Hindlimb muscle (tissue), 1 donor: ENCODE measurements around the gene TSPAN17. TPM values are rescaled to one million over a fixed set of nuclear protein-coding genes. Genes with fewer than 3 reads are reported as not detected.

Experiments
- DNase-seq: peaks from one replicate; pipeline ENCODE4 v3.0.0-alpha.2; 2013
- polyA plus RNA-seq: library from polyadenylated mRNA; unstranded; fragments of 120-200 nt; gene quantifications from one replicate; pipeline ENCODE4 v1.2.1, GENCODE V29; 2013; ENCODE audit not compliant: insufficient read length

The TSPAN17 gene
- polyA plus RNA-seq, 1 donor = 26.6 TPM

DNA sequence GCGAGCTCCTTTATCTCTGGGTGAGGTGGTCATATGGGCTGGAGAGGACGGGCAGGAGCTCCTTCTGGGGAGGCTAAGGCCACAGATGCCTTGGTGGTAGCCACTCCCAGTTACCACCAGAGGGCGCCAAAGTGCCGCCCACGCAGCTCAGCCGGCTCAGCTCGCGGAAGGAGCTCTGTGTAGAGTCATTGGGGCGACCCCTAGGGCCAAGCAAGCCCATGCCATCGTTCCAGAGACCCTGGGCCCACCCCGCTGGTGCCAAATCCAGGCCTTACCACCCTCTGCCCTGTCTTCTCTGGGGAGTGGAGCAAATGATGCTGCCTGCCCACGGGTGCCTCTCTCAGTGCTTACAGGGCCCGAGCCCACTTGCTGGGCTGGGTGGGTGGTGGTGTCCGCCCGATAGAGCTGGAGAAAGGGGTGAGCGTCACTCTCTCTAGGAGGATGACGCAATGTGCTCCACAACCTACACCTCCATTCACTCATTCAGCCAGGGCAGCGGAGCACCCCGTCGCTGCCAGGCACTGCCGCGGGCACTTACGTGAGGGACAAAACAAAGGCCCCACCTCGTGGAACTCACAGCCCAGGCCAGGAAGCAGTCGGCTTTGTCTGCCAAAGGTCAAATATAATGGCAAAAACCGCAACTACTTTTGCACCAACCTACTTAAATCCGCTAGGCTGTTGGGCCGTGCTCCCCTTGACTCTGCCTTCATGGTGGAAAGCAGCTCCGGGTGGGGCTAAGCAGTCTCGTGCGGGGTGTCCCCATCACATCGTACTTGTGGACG lies 13.8 kb downstream of the TSPAN17 start:
- DNase-seq = peak; percentile 83

DNA sequence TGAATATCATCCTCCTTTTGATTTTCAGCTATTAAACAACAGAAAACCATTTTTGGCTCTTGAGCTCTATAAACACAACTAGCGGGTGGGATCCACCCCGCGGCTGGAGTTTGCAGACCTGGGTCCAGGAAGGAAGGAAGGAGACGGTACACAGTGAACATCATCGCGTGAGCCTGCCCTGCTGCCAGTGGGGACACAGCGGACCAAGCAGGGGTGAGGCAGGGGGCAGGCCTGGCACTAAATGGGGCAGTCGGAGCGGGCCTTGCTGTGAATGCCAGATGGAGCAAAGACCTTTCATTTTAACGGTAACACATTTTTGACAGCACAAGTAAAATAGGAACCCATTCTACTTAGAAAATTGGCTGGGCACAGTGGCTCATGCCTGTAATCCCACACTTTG lies 14.4 kb downstream of the TSPAN17 start:
- no peak for DNase-seq

DNA sequence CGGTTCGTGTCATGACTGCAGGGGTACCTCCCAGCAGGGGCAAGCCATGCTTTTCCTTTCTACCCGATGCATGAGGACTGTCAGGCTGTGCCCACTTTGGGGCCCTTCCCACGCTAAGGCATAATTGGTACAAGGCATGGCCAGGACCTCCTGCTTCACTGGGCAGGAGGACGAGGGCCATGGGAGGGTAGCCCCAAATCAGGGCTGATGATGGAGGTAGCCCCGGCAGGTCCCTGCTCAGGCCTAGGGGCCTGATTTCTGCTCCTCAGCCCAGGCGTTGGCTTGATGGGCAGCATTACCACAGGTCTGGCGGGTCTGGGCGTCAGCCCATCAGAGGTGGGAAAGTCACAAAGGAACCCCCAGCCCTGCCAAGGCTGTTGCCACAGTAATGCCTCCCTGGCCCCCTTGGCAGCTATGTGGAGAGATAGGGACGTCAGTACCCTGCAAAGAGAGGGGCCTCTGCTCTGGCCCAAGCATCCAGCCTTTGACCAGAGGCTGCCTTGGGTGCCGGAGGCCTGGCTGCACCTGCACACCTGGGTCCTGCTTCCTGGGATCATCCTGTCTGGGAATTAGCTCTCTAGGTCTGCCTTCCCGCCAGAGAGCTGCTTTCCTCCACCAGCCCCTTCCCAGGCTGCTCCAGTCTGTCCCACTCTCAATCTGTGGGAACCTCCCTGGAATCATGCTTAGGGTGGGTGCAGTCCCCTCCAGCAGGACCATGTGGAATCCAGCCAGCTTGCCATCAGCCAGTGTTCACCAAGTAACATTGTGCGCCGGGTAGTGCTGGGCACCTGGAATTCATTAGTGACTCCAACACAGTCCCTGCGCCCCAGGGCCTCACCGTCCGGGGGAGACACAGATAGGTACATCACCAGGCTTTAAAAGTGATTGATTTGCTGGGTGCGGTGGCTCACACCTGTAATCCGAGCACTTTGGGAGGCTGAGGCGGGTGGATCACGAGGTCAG lies 15.4 kb downstream of the TSPAN17 start:
- no peak for DNase-seq

DNA sequence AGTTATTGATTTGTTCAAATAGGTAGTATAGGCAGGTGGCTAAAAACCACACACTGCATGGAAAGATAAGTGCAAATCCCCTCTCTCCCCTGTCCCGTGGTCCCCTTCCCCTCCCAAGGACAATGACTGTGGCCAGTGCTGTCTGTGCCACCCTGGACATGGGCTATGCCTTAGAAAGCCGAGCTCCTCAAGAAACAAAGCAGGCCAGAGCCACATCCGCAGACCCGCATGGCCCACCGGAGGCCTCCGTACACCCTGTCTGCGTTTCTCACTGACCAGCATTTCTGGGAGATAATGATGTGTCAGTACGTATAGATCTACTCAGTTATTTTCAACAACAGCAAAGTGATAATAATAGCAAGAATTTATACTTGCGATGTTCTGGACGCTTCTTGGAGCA lies 16.3 kb downstream of the TSPAN17 start:
- no peak for DNase-seq

DNA sequence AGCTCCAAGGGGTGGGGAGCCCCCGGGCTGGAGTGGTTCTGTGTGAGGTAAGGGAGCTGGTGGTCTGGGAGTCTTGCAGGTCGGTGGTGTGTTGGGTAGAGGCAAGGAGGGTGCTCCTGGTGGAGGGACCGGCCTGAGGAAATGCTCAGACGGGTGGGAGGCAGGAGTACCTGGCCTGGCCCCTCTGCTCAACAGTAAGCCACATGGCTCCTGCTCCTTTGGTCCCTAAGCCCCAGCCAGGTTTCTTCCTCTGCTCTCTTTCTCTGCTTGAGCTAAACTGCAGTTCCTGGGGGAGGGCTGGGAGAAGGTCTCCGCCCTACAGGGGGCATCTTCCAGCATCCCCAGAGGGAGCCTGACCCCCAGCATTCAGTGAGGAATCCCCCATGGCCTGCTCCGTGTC lies 17.2 kb downstream of the TSPAN17 start:
- DNase-seq = no peak

DNA sequence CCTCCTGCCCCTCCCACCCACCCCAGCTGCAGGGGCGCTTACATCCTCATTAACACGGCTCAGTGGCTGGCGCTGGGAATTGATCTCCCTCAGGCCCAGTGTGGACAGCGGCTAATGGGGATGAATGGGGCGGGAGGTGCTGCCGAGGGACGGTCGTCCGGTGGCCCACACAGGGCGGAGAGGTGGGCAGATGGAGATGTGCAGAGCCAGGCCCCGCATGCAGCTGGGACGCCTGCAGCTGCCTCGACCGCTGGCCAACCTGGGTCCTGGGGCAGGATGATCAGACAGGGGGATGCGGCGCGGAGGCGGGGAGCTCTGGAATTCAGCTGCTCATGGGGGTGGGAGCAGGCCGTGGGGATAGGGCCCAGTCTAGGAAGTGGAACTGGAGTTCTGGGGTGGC lies 17.6 kb downstream of the TSPAN17 start:
- DNase-seq = no peak

DNA sequence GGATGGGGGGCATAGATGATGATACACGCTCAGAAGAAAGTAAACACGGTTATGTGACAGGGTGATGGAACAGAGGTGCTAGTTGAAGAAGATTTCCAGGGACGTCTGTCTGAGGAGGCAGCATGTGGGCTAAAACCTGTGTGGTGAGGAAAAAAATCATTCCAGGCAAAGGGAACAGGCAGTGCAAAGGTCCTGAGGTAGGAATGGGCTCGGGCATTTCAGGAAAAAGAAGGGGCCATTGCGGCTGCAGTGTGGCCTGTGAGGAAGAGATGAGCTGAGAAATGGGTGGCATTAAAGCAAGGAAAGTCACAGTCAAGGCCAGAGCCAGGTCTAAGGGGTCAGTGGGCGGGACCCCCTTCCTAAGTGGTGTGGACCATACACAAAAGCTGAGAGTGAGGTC lies 18.2 kb downstream of the TSPAN17 start:
- no peak for DNase-seq

DNA sequence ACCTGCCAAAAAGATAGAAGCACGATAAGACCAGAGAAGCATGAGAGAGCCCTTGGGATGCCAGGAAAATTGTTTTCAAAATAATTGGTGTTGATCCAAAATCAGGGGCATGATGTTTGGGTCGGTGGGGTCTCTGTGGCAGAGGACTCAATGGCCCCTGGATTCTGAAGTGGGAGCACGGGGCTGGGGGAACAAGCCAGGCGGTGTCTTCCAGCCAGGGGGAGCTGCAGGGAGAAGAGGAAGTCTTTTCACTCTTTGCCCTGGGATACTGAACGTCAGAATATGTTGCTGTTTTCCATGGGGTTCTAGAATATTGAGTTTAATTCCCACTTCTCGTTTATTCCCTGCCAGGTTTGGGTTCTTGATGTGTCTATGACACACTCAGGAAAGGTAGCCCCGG lies 20.4 kb downstream of the TSPAN17 start:
- no peak for DNase-seq

DNA sequence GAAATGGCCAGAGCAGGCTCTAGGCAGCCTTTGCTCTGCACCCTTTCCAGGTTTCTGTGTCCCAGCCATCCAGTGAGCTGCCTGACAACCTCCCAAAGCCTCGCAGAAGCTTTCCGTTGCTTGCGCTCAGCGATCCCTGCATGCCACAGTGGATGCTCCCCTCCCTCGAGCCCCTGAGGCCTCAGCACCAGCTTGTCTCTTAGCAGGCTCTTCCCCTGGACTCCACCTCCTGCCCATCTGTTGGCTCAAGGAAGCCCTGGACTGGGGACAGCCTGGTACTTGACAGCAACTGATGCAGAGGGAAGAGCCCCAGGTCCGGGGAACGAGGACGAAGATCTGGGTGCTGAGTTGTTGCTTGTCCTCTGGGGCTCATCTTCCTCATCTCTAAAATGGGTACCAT lies 23.2 kb downstream of the TSPAN17 start:
- no peak for DNase-seq

DNA sequence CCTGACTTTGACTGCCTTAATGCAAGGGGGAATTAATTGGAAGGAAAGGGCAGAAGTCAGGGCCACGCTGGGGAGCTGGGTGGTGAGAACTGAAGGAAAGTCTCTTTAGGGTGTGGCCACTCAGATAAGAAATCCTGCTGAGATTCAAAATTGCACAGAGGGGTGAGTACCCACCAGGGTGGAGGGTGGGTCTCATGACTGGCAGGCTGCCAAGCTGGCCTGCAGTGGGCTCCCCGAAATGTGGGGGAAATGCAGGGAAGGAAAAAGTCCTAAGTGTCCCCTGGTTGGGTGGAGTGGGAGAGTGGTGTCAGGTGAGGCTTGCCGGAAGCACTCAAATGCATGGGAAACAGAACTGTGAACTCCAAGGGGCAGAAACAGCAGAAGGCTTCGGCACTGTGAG lies 24.1 kb downstream of the TSPAN17 start:
- no peak for DNase-seq

DNA sequence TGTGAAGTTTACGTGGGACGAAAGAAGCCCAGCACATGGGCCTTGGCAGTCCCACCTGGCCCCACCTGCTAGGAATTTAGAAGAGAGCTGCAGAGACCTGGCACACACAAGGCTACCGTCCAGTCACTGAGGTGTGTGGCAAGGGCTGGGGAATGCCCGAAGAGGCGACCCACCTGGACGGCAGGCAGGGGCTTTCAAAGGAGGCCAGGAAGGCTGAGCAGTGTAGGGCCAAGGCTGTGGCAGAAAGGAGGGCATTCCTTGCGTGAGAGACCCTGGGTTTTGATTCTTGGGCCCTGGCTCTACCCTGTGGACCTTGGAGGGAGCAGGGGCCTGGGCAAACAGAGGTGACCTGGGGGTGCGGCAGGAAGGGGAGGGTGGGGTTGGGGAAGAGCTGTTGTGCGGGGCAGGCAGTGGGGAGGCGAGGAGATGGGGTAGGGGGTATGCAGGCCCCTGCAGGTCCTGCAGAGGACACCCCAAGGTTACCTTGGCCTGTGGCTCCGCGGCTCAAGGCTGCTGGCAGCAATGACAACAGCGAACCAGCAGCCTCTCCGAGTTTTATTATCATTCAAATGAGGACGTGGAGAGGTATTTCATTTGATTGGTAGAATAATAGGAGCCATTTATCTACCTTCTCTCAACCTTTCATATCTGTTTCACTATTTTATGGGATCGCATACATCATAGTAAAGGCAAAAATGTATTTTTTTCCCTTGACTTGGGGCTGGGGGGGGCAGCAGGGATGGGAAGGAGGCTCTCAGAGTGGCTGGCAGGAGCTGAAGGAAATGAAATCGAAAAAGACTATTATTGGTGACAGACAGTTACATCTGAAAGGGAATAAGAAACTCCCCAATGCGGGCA lies 24.8 kb downstream of the TSPAN17 start:
- no peak for DNase-seq

DNA sequence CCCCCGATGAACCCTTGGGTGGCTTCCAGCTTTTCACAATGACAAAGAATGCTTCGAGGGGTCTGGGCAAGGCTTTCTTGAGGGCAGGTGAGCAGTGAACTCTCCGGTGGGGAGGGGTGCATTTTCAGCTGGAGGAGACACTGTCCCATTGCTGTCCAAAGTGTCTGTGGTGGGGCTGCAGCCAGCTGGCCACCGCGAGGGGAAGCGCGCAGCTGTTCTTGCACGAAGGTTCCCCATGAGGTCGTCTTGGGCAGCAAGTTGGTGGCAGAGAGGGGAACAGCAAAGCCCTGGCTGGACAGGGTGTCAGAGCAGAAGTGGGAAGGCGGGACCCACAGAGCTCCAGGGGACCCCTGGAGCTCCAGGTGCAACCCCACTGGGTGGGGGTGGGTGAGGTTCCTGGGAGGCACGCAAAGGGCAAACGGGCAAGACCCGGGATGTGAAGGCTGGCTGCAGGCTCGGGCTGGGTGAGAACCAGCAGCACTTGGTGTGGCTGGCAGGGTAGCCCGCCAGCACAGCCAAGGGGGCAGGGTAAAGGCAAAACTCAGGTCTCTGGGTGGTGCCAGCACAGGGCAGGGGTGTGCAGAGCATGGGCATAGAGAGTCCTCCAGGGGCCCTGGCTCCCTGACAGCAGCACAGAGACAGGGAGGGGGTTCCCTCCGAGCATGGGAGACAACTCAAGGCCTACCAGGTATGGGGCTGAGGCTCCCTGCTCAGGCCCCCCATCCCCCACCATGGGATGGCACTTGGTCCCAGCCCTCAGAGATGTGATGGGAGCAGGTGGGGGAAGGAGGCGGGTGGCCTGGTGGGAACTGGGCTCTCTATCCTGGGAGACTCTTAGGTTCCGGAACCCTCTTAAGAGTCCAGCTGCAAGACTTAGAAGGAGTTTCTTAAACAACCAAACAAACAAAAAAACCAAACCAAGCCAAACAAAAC lies 26.6 kb downstream of the TSPAN17 start:
- no peak for DNase-seq

DNA sequence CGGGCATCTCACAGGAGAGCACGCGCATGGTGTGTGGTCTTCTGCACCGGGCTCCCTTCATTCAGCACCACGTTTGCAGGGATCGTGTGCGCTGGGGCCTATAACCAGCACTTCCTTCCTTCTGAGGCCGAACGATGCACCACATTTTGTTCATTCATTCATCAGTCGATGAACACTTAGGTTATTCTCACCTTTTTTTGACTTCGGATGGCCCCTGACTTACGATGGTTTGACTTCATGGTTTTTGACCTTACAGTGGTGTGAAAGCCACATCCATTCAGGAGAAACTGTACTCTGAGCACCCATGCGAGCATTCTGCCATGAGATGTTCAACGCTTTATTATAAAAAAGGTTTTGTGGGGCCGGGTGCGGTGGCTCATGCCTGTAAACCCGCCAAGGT lies 27.5 kb downstream of the TSPAN17 start:
- no peak for DNase-seq

DNA sequence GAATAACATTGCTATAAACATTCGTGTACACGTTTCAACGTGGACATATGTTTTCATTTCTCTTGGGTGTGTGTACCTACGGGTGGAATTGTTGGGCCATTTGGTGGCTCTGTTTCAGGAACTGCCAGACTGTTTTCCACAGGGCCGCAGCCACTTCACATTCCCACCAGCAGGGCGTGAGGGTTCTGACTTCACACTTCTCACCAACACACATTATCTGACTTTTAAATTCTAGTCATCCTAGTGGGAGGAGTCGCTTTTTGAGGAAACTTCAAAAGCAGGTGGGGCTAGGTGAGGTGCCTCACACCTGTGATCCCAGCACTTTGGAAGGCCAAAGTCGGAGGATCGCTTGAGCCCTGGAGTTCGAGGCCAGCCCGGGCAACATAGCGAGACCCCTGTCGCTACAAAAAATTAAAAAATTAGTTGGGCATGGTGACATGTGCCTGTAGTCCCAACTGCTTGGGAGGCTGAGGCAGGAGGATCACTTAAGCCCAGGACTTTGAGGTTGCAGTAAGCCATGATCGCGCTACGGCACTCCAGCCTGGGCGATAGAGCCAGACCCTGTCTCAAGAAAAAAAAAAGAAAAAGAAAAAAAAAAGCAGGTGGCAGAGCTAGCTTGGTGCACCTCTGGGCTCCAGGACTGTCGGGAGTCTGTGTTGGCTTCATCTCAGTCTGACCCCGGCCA lies 28.5 kb downstream of the TSPAN17 start:
- no peak for DNase-seq

DNA sequence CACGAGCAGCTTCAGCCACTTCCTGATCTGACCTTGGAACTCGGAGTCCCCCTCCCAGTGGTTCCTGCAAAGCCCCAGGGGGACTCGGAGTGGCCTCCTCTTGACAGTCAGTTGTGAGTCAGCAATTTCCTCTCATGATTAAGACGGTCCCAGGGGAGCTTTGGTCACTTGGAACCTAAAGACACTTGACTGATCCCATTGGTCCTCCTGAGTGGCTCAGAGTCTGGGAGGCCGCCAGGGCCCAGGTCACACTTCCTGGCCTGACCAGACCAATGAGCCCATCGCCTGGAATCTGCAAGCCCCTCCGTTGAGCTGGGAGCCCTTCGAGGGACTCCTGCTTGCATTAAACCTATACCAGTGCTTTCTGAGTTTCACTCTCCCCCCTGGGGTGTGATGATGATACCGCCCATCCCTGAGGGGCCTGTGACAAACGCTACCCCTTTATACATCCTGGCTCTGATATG lies 29.1 kb downstream of the TSPAN17 start:
- DNase-seq = no peak

DNA sequence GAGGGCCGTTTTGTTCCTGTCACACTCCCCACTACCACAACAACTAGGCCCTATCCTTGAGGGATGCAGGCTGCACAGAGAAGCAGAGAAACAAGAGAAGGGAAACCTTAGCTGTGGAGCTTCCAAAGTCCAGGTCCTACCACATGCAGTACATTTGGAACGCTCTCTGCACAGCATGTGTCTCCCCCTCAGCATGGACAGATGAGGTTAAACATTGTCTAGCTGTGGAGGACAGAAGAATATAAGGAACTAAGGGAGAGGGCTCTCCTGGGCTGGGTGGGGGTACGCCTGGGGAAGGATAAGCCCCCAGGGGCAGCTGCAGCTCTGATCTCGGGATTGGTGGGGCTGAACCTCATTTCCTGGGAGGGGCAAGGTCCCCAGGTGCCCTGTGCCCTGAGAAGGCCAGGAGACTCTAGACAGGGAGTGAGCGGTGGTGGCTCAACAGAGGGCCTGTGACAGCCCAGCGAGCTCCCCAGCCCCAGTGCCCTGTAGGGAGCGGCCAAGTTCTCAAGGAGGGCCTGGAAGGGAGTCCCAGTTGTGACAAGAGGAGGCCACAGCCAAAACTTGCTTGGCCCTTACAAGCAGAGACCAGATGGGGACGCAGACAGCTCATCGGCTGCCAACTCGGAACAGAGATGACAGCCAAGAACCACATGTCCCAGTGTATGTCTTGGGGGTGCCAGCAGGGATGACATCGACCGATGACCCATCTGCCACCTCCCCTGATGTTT lies 30.1 kb downstream of the TSPAN17 start:
- DNase-seq = no peak

DNA sequence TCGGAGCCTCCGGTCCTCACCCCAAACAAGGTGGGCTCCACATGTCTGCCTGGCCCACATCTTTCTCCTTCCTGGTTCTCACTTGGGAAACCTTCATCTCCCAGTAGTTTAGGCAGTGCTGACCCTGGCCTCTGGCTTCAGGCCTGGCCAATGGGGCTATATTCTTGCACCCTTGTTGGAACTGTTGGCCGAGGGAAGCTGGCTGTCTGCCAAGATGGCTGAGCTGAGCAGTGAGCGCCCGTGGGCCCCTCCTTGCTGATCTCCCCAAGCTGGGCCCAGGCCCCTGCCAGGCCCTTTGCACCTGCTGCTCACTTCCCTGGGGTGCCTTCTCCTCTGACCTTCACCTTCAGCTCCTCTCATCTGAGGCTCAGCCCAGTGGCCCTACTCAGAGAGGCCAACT lies 31.3 kb downstream of the TSPAN17 start:
- no peak for DNase-seq

DNA sequence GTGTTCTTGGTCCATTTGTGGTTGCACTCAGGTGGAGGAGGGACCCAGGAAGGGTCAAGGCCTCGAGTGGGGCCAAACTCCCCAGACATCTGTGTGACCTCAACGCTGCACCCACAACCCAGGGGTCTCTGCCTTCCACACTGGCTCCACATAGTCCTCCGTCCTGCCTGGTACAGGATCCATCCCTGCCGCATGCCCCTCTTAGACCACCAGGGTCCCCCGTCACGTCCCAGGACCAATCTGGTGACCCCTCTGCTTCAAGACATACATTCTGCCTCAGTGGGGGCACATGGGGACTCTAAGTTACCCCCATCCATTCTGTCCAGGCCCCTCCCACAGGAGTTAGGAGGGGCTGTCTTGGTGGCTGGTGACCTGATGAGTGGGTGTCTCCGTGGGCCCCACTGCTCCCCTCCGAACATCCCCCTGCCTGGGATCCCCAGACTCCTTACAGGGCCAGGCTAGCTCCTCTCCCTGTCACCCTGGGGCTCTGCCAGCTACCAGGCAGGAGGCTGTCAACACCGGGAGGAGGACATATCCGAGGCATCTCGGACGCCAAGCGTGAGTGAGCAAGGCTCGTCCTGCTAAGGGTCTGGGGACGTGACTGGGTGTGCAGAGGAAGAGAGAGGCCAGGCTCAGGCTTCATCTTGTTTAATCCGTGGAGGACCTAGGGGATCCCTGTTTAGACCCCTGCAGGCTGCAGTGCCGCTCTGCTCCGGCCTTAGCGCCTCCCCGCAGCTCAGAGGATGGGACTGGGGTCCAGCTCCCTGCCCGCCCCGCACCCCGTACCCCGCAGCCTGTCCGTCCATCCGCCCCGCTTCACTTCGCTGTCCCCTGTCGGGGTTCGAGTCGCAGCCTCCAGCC lies 32.3 kb downstream of the TSPAN17 start:
- no peak for DNase-seq

DNA sequence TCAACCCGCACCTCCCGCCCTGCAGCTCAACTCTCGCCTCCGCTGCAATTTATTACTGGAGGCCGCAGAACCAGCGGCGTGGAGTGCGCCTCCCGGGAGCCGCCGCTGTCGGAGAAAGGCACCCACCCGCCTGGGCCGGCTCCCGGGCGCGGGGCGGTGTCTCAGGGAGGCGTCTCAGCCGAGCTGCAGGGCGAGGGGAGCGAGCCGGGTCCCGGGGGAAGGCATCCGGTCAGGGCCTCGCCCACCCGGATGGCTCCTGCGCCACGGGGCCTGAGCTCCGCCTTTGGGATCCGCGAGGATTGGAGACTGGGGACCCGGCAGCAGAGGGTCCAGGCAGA lies 32.9 kb downstream of the TSPAN17 start:
- no peak for DNase-seq
